Central memory CD8-positive, alpha-beta T cell (primary cell): ENCODE results near the gene LRRN2.
"Not testable (repeated sequence)": the region's sequence is repeated elsewhere in the genome, so short reads cannot be mapped to it uniquely, and the experiment has no call there.

Experiments used
- ATAC-seq: fragments of 150-1000 bp; cut with Tn5 transposase; replicated peaks from 2 replicates; pipeline ENCODE4 v1.10.0; 2022; ENCODE audit warnings: mild to moderate bottlenecking, moderate FRiP score, moderate number of reproducible peaks; ENCODE audit not compliant: poor library complexity, severe bottlenecking; ENCODE audit errors: extremely low read depth
- DNase-seq, 2 donors: peaks; one replicate each; pipeline ENCODE4 v3.0.0; 2021; ENCODE audit warnings: low spot score in 2 of 2
- H3K27ac Mint-ChIP-seq: one replicate; pipeline ENCODE4 v1.8.0; 2022; ENCODE audit warnings: low read depth, mild to moderate bottlenecking, moderate library complexity, mixed read lengths
- H3K27me3 Mint-ChIP-seq: one replicate; pipeline ENCODE4 v1.8.0; 2022; ENCODE audit warnings: mixed read lengths
- H3K36me3 Mint-ChIP-seq: one replicate; pipeline ENCODE4 v1.8.0; 2022; ENCODE audit warnings: mild to moderate bottlenecking, moderate library complexity, mixed read lengths; ENCODE audit not compliant: insufficient read depth
- H3K4me1 Mint-ChIP-seq: one replicate; pipeline ENCODE4 v1.8.0; 2022; ENCODE audit warnings: mixed read lengths
- H3K4me3 Mint-ChIP-seq: one replicate; pipeline ENCODE4 v1.8.0; 2022; ENCODE audit warnings: mild to moderate bottlenecking, moderate library complexity, mixed read lengths
- H3K9me3 Mint-ChIP-seq: one replicate; pipeline ENCODE4 v1.8.0; 2022; ENCODE audit warnings: mixed read lengths

Gene LRRN2

GRCh38 chr1:204574016-204574864, 111.3 kb downstream of the LRRN2 start:
- DNase-seq: no peak
- Mint-ChIP-seq H3K9me3 (no peaks in the 10 kb centered on the region), H3K27ac (no peak overlapping the region), H3K36me3 (peaks cover 13% of the 10 kb centered on the region), H3K4me1 (peaks cover 8% of the 10 kb centered on the region), H3K4me3 (no peak overlapping the region), H3K27me3 (no peaks in the 10 kb centered on the region)
- no peak for ATAC-seq

- Mint-ChIP-seq H3K27ac (no peak overlapping the region), H3K4me1 (no peaks in the 10 kb centered on the region), H3K4me3 (no peak overlapping the region), H3K9me3 (no peaks in the 10 kb centered on the region), H3K27me3 (no peaks in the 10 kb centered on the region), H3K36me3 (peaks cover 10% of the 10 kb centered on the region)
- DNase-seq: no peak
- no peak for ATAC-seq
These were observed 112.3 kb downstream of the LRRN2 start for GRCh38 chr1:204572923-204573922.

- ATAC-seq (no peak), DNase-seq (no peak)
- Mint-ChIP-seq H3K9me3 (no peaks in the 10 kb centered on the region), H3K4me1 (no peaks in the 10 kb centered on the region), H3K27me3 (no peaks in the 10 kb centered on the region), H3K27ac (no peak overlapping the region), H3K36me3 (peaks cover 11% of the 10 kb centered on the region), H3K4me3 (no peak overlapping the region)
These were observed 113.9 kb downstream of the LRRN2 start for GRCh38 chr1:204571631-204572030.

GRCh38 chr1:204571128-204571527, 114.4 kb downstream of the LRRN2 start:
- H3K4me1 Mint-ChIP-seq: peaks cover 4% of the 10 kb centered on the region
- no peak overlapping the region for H3K27ac Mint-ChIP-seq
- H3K9me3 Mint-ChIP-seq: no peaks in the 10 kb centered on the region
- peaks cover 11% of the 10 kb centered on the region for H3K36me3 Mint-ChIP-seq
- H3K27me3 Mint-ChIP-seq: no peaks in the 10 kb centered on the region
- H3K4me3 Mint-ChIP-seq: no peak overlapping the region
- DNase-seq: no peak
- no peak for ATAC-seq

- not testable (repeated sequence) for DNase-seq, H3K27ac Mint-ChIP-seq, H3K27me3 Mint-ChIP-seq, H3K9me3 Mint-ChIP-seq, ATAC-seq, H3K4me3 Mint-ChIP-seq
- peaks cover 12% of the 10 kb centered on the region for H3K36me3 Mint-ChIP-seq
- peaks cover 15% of the 10 kb centered on the region for H3K4me1 Mint-ChIP-seq
These were observed 115.5 kb downstream of the LRRN2 start for GRCh38 chr1:204570021-204570420.

- ATAC-seq (no peak), DNase-seq (no peak)
- H3K36me3 Mint-ChIP-seq: peaks cover 14% of the 10 kb centered on the region
- no peaks in the 10 kb centered on the region for H3K27me3 Mint-ChIP-seq
- no peaks in the 10 kb centered on the region for H3K9me3 Mint-ChIP-seq
- H3K27ac Mint-ChIP-seq: no peak overlapping the region
- no peak overlapping the region for H3K4me3 Mint-ChIP-seq
- peaks cover 19% of the 10 kb centered on the region for H3K4me1 Mint-ChIP-seq
These were observed 116.1 kb downstream of the LRRN2 start for GRCh38 chr1:204569478-204569877.

- Mint-ChIP-seq H3K27ac (no peak overlapping the region), H3K36me3 (peaks cover 20% of the 10 kb centered on the region), H3K4me3 (no peak overlapping the region), H3K27me3 (no peaks in the 10 kb centered on the region), H3K9me3 (no peaks in the 10 kb centered on the region), H3K4me1 (peaks cover 27% of the 10 kb centered on the region)
- no peak for DNase-seq
- no peak for ATAC-seq
These were observed 116.8 kb downstream of the LRRN2 start for GRCh38 chr1:204568576-204569315.
